Keratinocyte (primary cell): ENCODE data around the gene TCP10L. TPM values are rescaled to one million over a fixed set of nuclear protein-coding genes. Genes with fewer than 3 reads are reported as not detected.

Experiments
- DNase-seq: peaks from one replicate; pipeline ENCODE4 v3.0.0-alpha.2; 2011; ENCODE audit warnings: low read depth, missing footprints, low spot score
- FAIRE-seq: peaks from 2 replicates; lab custom pipeline; 2011; peaks lifted over from hg19 to GRCh38; lab: Jason Lieb, UNC
- H2AFZ ChIP-seq: 2 replicates; pipeline ENCODE4 v1.6.0; 2012; ENCODE audit warnings: low read length, control low read depth, inconsistent platforms; ENCODE audit not compliant: control insufficient read depth
- H3K27ac ChIP-seq: 2 replicates; pipeline ENCODE4 v1.5.1; 2011; ENCODE audit warnings: low read length; ENCODE audit not compliant: control insufficient read depth, insufficient read depth
- H3K27me3 ChIP-seq: 3 replicates; pipeline ENCODE4 v1.6.0; 2011; ENCODE audit warnings: low read length; ENCODE audit not compliant: control insufficient read depth, insufficient read depth; ENCODE audit errors: extremely low read depth
- H3K36me3 ChIP-seq, 2 experiments: 2 replicates in 1 of 2; 3 replicates in 1 of 2; pipeline ENCODE4 v1.5.1; 2011; ENCODE audit warnings: low read length in 2 of 2, mild to moderate bottlenecking in 1 of 2; ENCODE audit not compliant: control insufficient read depth in 2 of 2, insufficient read depth in 2 of 2; ENCODE audit errors: extremely low read depth in 1 of 2
- H3K4me1 ChIP-seq: 3 replicates; pipeline ENCODE4 v1.5.1; 2011; ENCODE audit warnings: low read length; ENCODE audit not compliant: control insufficient read depth, insufficient read depth; ENCODE audit errors: extremely low read depth
- H3K4me2 ChIP-seq: 3 replicates; pipeline ENCODE4 v1.6.0; 2011; ENCODE audit warnings: low read depth, low read length; ENCODE audit not compliant: control insufficient read depth, insufficient read depth; ENCODE audit errors: extremely low read depth
- H3K4me3 ChIP-seq, 3 experiments: fragments of 200-600 bp in 1 of 3; sonication (generic) in 1 of 3; 2 replicates in 2 of 3; 3 replicates in 1 of 3; pipeline ENCODE4 v1.5.1; 2011 to 2016; ENCODE audit warnings: low read length in 3 of 3, mild to moderate bottlenecking in 3 of 3, control low read depth in 2 of 3, inconsistent platforms in 1 of 3, low read depth in 1 of 3, mixed read lengths in 1 of 3, mixed run types in 1 of 3, moderate library complexity in 1 of 3; ENCODE audit not compliant: control insufficient read depth in 2 of 3, insufficient read depth in 2 of 3; ENCODE audit errors: extremely low read depth in 1 of 3
- H3K79me2 ChIP-seq: 2 replicates; pipeline ENCODE4 v1.6.0; 2012; ENCODE audit warnings: low read length; ENCODE audit not compliant: control insufficient read depth, insufficient read depth
- H3K9ac ChIP-seq: 3 replicates; pipeline ENCODE4 v1.6.0; 2011; ENCODE audit warnings: low read length; ENCODE audit not compliant: control insufficient read depth, insufficient read depth; ENCODE audit errors: extremely low read depth
- H3K9me1 ChIP-seq: 3 replicates; pipeline ENCODE4 v1.6.0; 2011; ENCODE audit warnings: low read length; ENCODE audit not compliant: control insufficient read depth, insufficient read depth; ENCODE audit errors: extremely low read depth
- H3K9me3 ChIP-seq: 2 replicates; pipeline ENCODE4 v1.5.1; 2012; ENCODE audit warnings: low read depth, low read length; ENCODE audit not compliant: control insufficient read depth
- H4K20me1 ChIP-seq: 3 replicates; pipeline ENCODE4 v1.6.0; 2011; ENCODE audit warnings: low read length; ENCODE audit not compliant: control insufficient read depth, insufficient read depth; ENCODE audit errors: extremely low read depth
- EZH2 ChIP-seq: IDR thresholded peaks from one replicate; pipeline ENCODE4 v1.6.1; 2012; ENCODE audit warnings: inconsistent platforms, mild to moderate bottlenecking, low read length, moderate library complexity
- dilution Hi-C: fragments of 300-500 bp; cut with MboI; formaldehyde crosslinking; loops from one replicate; pipeline ENCODE4 v1.7.0; 2020; ENCODE audit warnings: low sequenced_read_pairs; ENCODE audit not compliant: extremely low pct_ligation_motif_present
- polyA plus RNA-seq, 5 experiments: library from polyadenylated mRNA; depleted of rRNA in 3 of 5; stranded (reverse) in 3 of 5; stranded (forward) in 1 of 5; unstranded in 1 of 5; fragments of >200 nt; gene quantifications; 1 replicate in 1 of 5; 2 replicates in 3 of 5; 3 replicates in 1 of 5; pipeline versions ENCODE4 v1.2.1 to v1.2.3, GENCODE V29; 2011 to 2012; ENCODE audit warnings: missing spikeins in 2 of 5, low read depth in 1 of 5, low replicate concordance in 1 of 5
- TF ChIP-seq, protein P1 (sequence below), 3 experiments: IDR thresholded peaks in 1 of 3; conservative IDR thresholded peaks in 1 of 3; optimal IDR thresholded peaks in 1 of 3; 2 replicates in 2 of 3; 3 replicates in 1 of 3; pipeline versions ENCODE3 to v1.5.1; 2011; ENCODE audit warnings: low read length in 3 of 3, mild to moderate bottlenecking in 3 of 3, moderate library complexity in 2 of 3, control low read depth in 1 of 3, inconsistent platforms in 1 of 3; ENCODE audit not compliant: insufficient read depth in 2 of 3; ENCODE audit errors: extremely low read depth in 1 of 3

Gene TCP10L
- polyA plus RNA-seq, 1 donor (not counting 4 experiments of a cell fraction or from before 2014, with no cell fraction given): 0.25 TPM

DNA sequence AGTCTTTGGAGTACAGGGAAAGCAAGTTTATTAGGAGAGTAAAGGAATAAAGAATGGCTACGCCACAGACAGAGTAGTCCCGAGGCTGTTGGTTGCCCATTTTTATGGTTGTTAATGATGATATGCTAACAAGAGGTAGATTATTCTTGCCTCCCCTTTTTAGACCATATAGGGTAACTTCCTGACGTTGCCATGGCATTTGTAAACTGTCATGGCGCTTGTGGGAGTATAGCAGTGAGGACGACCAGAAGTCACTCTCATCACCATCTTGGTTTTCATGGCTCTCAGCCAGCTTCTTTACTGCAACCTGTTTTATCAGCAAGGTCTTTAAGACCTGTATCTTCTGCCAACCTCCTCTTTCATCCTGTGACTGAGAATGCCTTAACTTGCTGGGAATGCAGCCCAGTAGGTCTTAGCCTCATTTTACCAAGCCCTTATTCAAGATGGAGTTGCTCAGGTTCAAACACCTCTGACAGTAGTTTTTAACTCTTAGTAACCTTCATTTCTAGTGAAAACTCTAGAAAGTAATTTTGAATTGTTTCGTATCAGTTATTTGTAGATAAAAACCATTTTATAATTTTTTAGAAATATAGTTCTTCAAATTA lies 26.2 kb downstream of the TCP10L start:
- no peak for FAIRE-seq
- dilution Hi-C loops: no loop called here

DNA sequence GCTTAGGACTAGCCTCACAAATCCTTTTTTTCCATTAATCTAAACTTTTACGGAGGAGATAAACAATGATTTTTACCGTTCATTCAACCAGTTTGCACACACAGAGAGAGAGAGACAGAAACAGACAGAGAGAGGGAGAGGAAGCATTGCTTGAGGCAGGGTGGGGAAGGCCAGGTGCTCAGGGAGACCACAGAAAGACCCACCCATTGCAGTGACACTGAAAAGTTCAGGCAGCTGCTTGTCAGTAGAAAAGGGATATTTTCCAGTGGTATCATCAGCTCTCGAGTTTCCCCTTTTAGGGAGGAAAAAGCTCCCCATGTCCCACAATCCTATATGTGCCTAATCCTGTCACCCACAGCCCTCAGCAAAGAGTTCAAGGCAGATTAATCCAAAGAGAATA lies 27.2 kb downstream of the TCP10L start:
- Histone ChIP-seq H3K9me3 (no peaks in the 10 kb centered on the region), H3K27me3 (no peaks in the 10 kb centered on the region), H3K9ac (no peak overlapping the region), H3K79me2 (no peaks in the 10 kb centered on the region), H3K36me3 (no peaks in the 10 kb centered on the region), H3K4me1 (no peaks in the 10 kb centered on the region), H3K4me2 (no peak overlapping the region), H3K4me3 (no peak overlapping the region), H2AFZ (no peak overlapping the region), H3K27ac (no peak overlapping the region), H4K20me1 (no peaks in the 10 kb centered on the region), H3K9me1 (no peaks in the 10 kb centered on the region)
- DNase-seq (no peak), FAIRE-seq (no peak)
- TF ChIP-seq EZH2: no peak
- TF ChIP-seq, protein P1, sequence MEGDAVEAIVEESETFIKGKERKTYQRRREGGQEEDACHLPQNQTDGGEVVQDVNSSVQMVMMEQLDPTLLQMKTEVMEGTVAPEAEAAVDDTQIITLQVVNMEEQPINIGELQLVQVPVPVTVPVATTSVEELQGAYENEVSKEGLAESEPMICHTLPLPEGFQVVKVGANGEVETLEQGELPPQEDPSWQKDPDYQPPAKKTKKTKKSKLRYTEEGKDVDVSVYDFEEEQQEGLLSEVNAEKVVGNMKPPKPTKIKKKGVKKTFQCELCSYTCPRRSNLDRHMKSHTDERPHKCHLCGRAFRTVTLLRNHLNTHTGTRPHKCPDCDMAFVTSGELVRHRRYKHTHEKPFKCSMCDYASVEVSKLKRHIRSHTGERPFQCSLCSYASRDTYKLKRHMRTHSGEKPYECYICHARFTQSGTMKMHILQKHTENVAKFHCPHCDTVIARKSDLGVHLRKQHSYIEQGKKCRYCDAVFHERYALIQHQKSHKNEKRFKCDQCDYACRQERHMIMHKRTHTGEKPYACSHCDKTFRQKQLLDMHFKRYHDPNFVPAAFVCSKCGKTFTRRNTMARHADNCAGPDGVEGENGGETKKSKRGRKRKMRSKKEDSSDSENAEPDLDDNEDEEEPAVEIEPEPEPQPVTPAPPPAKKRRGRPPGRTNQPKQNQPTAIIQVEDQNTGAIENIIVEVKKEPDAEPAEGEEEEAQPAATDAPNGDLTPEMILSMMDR (optimal IDR thresholded peaks at IDR 0.05 in 1 of 3, IDR thresholded peaks at IDR 0.05 in 1 of 3, conservative IDR thresholded peaks at IDR 0.05 in 1 of 3; ENCODE audit: extremely low read depth in 1 of 3, insufficient read depth in 2 of 3, low read length in 3 of 3): no peak
- dilution Hi-C loops: no loop called here

More for the DNA sequence above, 26.2 kb downstream of the TCP10L start:
- Histone ChIP-seq H2AFZ (no peak overlapping the region), H3K4me1 (no peaks in the 10 kb centered on the region), H3K4me3 (no peak overlapping the region), H3K27me3 (no peaks in the 10 kb centered on the region), H3K9me1 (no peaks in the 10 kb centered on the region), H3K9ac (no peak overlapping the region), H3K27ac (no peak overlapping the region), H3K79me2 (no peaks in the 10 kb centered on the region), H3K9me3 (no peaks in the 10 kb centered on the region), H3K4me2 (no peak overlapping the region), H3K36me3 (no peaks in the 10 kb centered on the region), H4K20me1 (no peaks in the 10 kb centered on the region)
- no peak for TF ChIP-seq EZH2
- TF ChIP-seq, protein P1 (optimal IDR thresholded peaks at IDR 0.05 in 1 of 3, IDR thresholded peaks at IDR 0.05 in 1 of 3, conservative IDR thresholded peaks at IDR 0.05 in 1 of 3; ENCODE audit: extremely low read depth in 1 of 3, insufficient read depth in 2 of 3, low read length in 3 of 3): no peak
- DNase-seq: no peak
